Fibroblast of villous mesenchyme (primary cell): ENCODE data around the gene TNFRSF8. TPM values are rescaled to one million over a fixed set of nuclear protein-coding genes. Genes with fewer than 3 reads are reported as not detected.
A peak's percentile ranks its signal among the peaks of the same experiment; 100 is the strongest.
"Not testable (repeated sequence)": the region's sequence is repeated elsewhere in the genome, so short reads cannot be mapped to it uniquely, and the experiment has no call there.

Source experiments
- DNase-seq: peaks from one replicate; pipeline ENCODE4 v3.0.0-alpha.2; 2010; ENCODE audit warnings: low read depth
- H3K4me3 ChIP-seq: 2 replicates; pipeline ENCODE4 v1.5.1; 2011; ENCODE audit warnings: low read depth, mild to moderate bottlenecking, low read length
- CTCF ChIP-seq: IDR thresholded peaks from 2 replicates; pipeline ENCODE4 v1.5.1; 2012; ENCODE audit warnings: low read depth, mild to moderate bottlenecking, low read length; ENCODE audit not compliant: insufficient read depth
- total RNA-seq: library from RNA; depleted of rRNA; stranded (reverse); fragments of >200 nt; gene quantifications from 2 replicates; pipeline ENCODE4 v1.2.3, GENCODE V29; 2012

TNFRSF8 gene
- total RNA-seq, 1 donor = 0.86 TPM

GRCh38 chr1:12096615-12097014 lies 33.5 kb downstream of the TNFRSF8 start:
- no peak overlapping the region for H3K4me3 ChIP-seq
- no peak for TF ChIP-seq CTCF
- no peak for DNase-seq

GRCh38 chr1:12097321-12097720 lies 34.2 kb downstream of the TNFRSF8 start:
- DNase-seq = peak; percentile 69
- H3K4me3 ChIP-seq = no peak overlapping the region
- no peak for TF ChIP-seq CTCF

DNA sequence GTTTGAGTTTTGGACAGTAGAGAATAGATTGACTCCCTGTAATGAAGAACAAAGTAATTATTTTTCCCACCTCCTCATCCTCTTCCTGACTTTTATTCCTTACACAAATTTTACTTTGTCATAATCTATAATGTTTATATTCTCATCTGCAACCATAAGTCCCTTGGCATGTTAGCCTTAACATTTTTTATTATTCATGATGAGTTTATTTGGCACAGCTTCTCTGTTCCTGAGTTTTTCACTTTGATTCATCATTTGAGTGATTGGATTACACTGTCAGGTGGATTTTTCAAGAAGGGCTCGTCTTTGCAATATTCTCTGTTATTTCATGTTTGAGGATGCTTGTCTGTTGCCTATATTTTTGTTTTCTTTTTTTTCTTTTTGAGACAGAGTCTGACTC lies 35.7 kb downstream of the TNFRSF8 start:
- no peak for TF ChIP-seq CTCF
- no peak for DNase-seq
- no peak overlapping the region for H3K4me3 ChIP-seq

GRCh38 chr1:12099610-12100009 lies 36.5 kb downstream of the TNFRSF8 start:
- no peak for TF ChIP-seq CTCF
- no peak for DNase-seq

GRCh38 chr1:12100071-12100470 lies 37.0 kb downstream of the TNFRSF8 start:
- no peak overlapping the region for H3K4me3 ChIP-seq
- DNase-seq = no peak
- no peak for TF ChIP-seq CTCF

More at GRCh38 chr1:12099610-12100009, 36.5 kb downstream of the TNFRSF8 start:
- H3K4me3 ChIP-seq = no peak overlapping the region

DNA sequence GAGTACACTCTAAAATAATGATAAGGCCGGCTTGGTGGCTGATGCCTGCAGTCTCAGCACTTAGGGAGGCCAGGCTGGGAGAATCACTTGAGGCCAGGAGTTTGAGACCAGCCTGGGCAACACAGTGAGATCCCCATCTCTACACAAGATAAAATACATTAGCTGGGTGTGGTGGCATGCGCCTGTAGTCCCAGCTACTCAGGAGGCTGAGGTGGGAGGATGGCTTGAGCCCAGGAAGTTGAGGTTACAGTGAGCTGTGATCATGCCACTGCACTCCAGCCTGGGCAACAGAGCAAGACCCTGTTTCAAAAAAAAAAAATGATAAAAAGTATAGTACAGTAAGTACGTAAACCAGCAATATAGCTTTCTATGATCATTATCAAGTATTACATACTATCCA lies 38.0 kb downstream of the TNFRSF8 start:
- H3K4me3 ChIP-seq = not testable (repeated sequence)

GRCh38 chr1:12102066-12102465 lies 39.0 kb downstream of the TNFRSF8 start:
- no peak overlapping the region for H3K4me3 ChIP-seq
- DNase-seq = no peak
- no peak for TF ChIP-seq CTCF

More for the DNA sequence above, 38.0 kb downstream of the TNFRSF8 start:
- DNase-seq = not testable (repeated sequence)

GRCh38 chr1:12104417-12104816 lies 41.3 kb downstream of the TNFRSF8 start:
- DNase-seq = no peak
- H3K4me3 ChIP-seq = no peak overlapping the region
- no peak for TF ChIP-seq CTCF
